Liver (tissue), 9 donors: ENCODE results near the gene OSTC. TPM values are rescaled to one million over a fixed set of nuclear protein-coding genes. Genes with fewer than 3 reads are reported as not detected.

Experiments
- DNase-seq: peaks from one replicate; pipeline ENCODE4 v3.0.0-alpha.2; 2017; ENCODE audit warnings: low spot score
- H3K27ac ChIP-seq, 2 donors: one replicate each; pipeline ENCODE4 v1.7.0; 2013; ENCODE audit warnings: inconsistent platforms in 2 of 2, low read length in 2 of 2, control low read depth in 1 of 2, low read depth in 1 of 2, mild to moderate bottlenecking in 1 of 2
- H3K27me3 ChIP-seq, 4 donors: one replicate each; pipeline versions ENCODE4 v1.6.1 to v1.7.0; 2013; ENCODE audit warnings: low read length in 3 of 4, inconsistent platforms in 1 of 4, mild to moderate bottlenecking in 1 of 4, moderate library complexity in 1 of 4; ENCODE audit not compliant: control insufficient read depth in 4 of 4, insufficient read depth in 4 of 4
- H3K36me3 ChIP-seq, 4 donors: one replicate each; pipeline versions ENCODE4 v1.6.1 to v1.7.0; 2013; ENCODE audit warnings: low read length in 3 of 4, mild to moderate bottlenecking in 3 of 4, low read depth in 1 of 4, moderate library complexity in 1 of 4; ENCODE audit not compliant: control insufficient read depth in 4 of 4, insufficient read depth in 3 of 4
- H3K4me1 ChIP-seq, 4 donors: one replicate each; pipeline versions ENCODE4 v1.6.1 to v1.7.0; 2013; ENCODE audit warnings: low read length in 3 of 4, mild to moderate bottlenecking in 3 of 4, moderate library complexity in 1 of 4; ENCODE audit not compliant: control insufficient read depth in 4 of 4, insufficient read depth in 4 of 4
- H3K4me3 ChIP-seq, 3 donors: one replicate each; pipeline versions ENCODE4 v1.6.1 to v1.7.0; 2013; ENCODE audit warnings: low read length in 3 of 3, control low read depth in 1 of 3, low read depth in 1 of 3, mild to moderate bottlenecking in 1 of 3
- H3K9ac ChIP-seq, 2 donors: one replicate each; pipeline ENCODE4 v1.7.0; 2013; ENCODE audit warnings: low read length in 2 of 2, mild to moderate bottlenecking in 2 of 2, moderate library complexity in 2 of 2, control low read depth in 1 of 2, low read depth in 1 of 2
- H3K9me3 ChIP-seq, 4 donors: one replicate each; pipeline versions ENCODE4 v1.6.1 to v1.7.0; 2013; ENCODE audit warnings: low read length in 3 of 4; ENCODE audit not compliant: control insufficient read depth in 4 of 4
- EGR1 ChIP-seq, 2 donors: IDR thresholded peaks; 2 replicates each; pipeline ENCODE4 v1.6.1; 2016 to 2018; ENCODE audit warnings: antibody characterized with exemption in 2 of 2, low read depth in 2 of 2
- FOXA1 ChIP-seq: IDR thresholded peaks from 2 replicates; pipeline ENCODE4 v1.6.1; 2016; ENCODE audit warnings: antibody characterized with exemption
- FOXA2 ChIP-seq: IDR thresholded peaks from 2 replicates; pipeline ENCODE4 v1.6.1; 2016; ENCODE audit warnings: antibody characterized with exemption
- GABPA ChIP-seq, 2 donors: IDR thresholded peaks in 1 of 2; conservative IDR thresholded peaks in 1 of 2; 2 replicates each; pipeline ENCODE4 v1.6.1; 2016; ENCODE audit warnings: antibody characterized with exemption in 2 of 2, mild to moderate bottlenecking in 1 of 2, moderate library complexity in 1 of 2
- HNF4A ChIP-seq, 2 donors: conservative IDR thresholded peaks; 2 replicates each; pipeline ENCODE4 v1.6.1; 2016; ENCODE audit warnings: antibody characterized with exemption in 2 of 2, mild to moderate bottlenecking in 2 of 2
- HNF4G ChIP-seq: IDR thresholded peaks from 2 replicates; pipeline ENCODE4 v1.6.1; 2016; ENCODE audit warnings: antibody characterized with exemption
- JUND ChIP-seq, 2 donors: IDR thresholded peaks; 2 replicates each; pipeline ENCODE4 v1.6.1; 2016; ENCODE audit warnings: antibody characterized with exemption in 2 of 2
- MAX ChIP-seq: IDR thresholded peaks from 2 replicates; pipeline ENCODE4 v1.6.1; 2016; ENCODE audit warnings: antibody characterized with exemption
- NR2F2 ChIP-seq: IDR thresholded peaks from 2 replicates; pipeline ENCODE4 v1.6.1; 2016; ENCODE audit warnings: antibody characterized with exemption
- RAD21 ChIP-seq, 2 donors: IDR thresholded peaks; 2 replicates each; pipeline ENCODE4 v1.6.1; 2016; ENCODE audit warnings: antibody characterized with exemption in 2 of 2, mild to moderate bottlenecking in 2 of 2
- REST ChIP-seq: IDR thresholded peaks from 2 replicates; pipeline ENCODE4 v1.6.1; 2016; ENCODE audit warnings: antibody characterized with exemption, mild to moderate bottlenecking
- RXRA ChIP-seq, 2 donors: IDR thresholded peaks; 2 replicates each; pipeline ENCODE4 v1.6.1; 2017 to 2018; ENCODE audit warnings: antibody characterized with exemption in 2 of 2, mild to moderate bottlenecking in 1 of 2
- SP1 ChIP-seq: IDR thresholded peaks from 2 replicates; pipeline ENCODE4 v1.6.1; 2018; ENCODE audit warnings: antibody characterized with exemption, mild to moderate bottlenecking
- TAF1 ChIP-seq: conservative IDR thresholded peaks from 2 replicates; pipeline ENCODE4 v1.6.1; 2016; ENCODE audit warnings: antibody characterized with exemption, mild to moderate bottlenecking
- YY1 ChIP-seq: IDR thresholded peaks from 2 replicates; pipeline ENCODE4 v1.6.1; 2016; ENCODE audit warnings: antibody characterized with exemption, mild to moderate bottlenecking
- ZBTB33 ChIP-seq: IDR thresholded peaks from 2 replicates; pipeline ENCODE4 v1.6.1; 2016; ENCODE audit warnings: antibody characterized with exemption
- WGBS: extraction: QIAGEN DNeasy Blood & Tissue Kit; methylation state at CpG from one replicate; pipeline ENCODE4 v1.1.7; 2013; 5-methylcytosine and 5-hydroxymethylcytosine counted together
- polyA plus RNA-seq, 2 donors: library from polyadenylated mRNA; stranded (reverse) in 1 of 2; unstranded in 1 of 2; fragments of 200-250 nt in 1 of 2; fragments of >200 nt in 1 of 2; fragmentation: Nextera tagmentation in 1 of 2; extraction: Ambion mirVana in 1 of 2; gene quantifications; one replicate each; pipeline versions ENCODE4 v1.2.1 to v1.2.3, GENCODE V29; 2013 to 2015
- total RNA-seq, 2 donors: library from RNA; depleted of rRNA; stranded (reverse); fragments of >200 nt; gene quantifications; one replicate each; pipeline ENCODE4 v1.2.3, GENCODE V29; 2014
- TF ChIP-seq, protein P1 (sequence below): fragments of 150-350 bp; IDR thresholded peaks from 2 replicates; pipeline ENCODE4 v1.5.1; 2017; ENCODE audit warnings: improper control_type of control experiment, low read depth, low read length; ENCODE audit not compliant: missing input control
- TF ChIP-seq, protein P2 (sequence below): IDR thresholded peaks from 2 replicates; pipeline ENCODE4 v1.6.1; 2016; ENCODE audit warnings: antibody characterized with exemption
- donor health status: healthy.
- donor health status: healthy.
- donor health status: healthy.
- donor health status: healthy.
- donor health status: healthy.

OSTC gene
- total and polyA plus RNA-seq, 4 donors, result 113 to 148 (median 143) TPM

DNA sequence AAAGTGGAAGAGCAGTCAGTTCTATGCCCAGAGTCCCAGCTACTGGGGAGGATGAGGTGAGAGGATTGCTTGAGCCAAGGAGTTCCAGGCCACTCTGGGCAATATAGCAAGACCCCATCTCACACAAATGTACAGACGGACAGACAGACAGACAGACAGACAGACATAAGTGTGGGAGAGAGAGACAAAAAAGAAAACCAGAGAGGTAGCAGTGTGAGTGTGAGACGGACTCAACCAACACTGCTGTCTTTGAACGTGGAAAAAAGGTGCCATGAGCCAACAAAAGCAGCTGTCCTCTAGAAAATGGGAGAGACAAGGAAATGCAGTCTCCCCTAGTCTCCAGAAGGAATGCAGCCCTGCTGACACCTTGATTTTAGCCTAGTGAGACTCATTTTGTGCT lies 48.2 kb upstream of the OSTC start:
- Histone ChIP-seq H3K9me3 (peaks cover 0 to 2% (median 0%) of the 10 kb centered on the region in 4 donors), H3K27me3 (no peaks in the 10 kb centered on the region), H3K27ac (no peak overlapping the region), H3K9ac (no peak overlapping the region), H3K4me3 (no peak overlapping the region), H3K4me1 (no peaks in the 10 kb centered on the region), H3K36me3 (no peaks in the 10 kb centered on the region)
- TF ChIP-seq, protein P1, sequence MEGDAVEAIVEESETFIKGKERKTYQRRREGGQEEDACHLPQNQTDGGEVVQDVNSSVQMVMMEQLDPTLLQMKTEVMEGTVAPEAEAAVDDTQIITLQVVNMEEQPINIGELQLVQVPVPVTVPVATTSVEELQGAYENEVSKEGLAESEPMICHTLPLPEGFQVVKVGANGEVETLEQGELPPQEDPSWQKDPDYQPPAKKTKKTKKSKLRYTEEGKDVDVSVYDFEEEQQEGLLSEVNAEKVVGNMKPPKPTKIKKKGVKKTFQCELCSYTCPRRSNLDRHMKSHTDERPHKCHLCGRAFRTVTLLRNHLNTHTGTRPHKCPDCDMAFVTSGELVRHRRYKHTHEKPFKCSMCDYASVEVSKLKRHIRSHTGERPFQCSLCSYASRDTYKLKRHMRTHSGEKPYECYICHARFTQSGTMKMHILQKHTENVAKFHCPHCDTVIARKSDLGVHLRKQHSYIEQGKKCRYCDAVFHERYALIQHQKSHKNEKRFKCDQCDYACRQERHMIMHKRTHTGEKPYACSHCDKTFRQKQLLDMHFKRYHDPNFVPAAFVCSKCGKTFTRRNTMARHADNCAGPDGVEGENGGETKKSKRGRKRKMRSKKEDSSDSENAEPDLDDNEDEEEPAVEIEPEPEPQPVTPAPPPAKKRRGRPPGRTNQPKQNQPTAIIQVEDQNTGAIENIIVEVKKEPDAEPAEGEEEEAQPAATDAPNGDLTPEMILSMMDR, result no peak
- no peak for TF ChIP-seq GABPA (IDR thresholded peaks at IDR 0.05 in 1 of 2, conservative IDR thresholded peaks at IDR 0.05 in 1 of 2)
- TF ChIP-seq RXRA (IDR thresholded peaks at IDR 0.05), result no peak
- TF ChIP-seq, protein P2, sequence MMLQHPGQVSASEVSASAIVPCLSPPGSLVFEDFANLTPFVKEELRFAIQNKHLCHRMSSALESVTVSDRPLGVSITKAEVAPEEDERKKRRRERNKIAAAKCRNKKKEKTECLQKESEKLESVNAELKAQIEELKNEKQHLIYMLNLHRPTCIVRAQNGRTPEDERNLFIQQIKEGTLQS, result no peak
- no peak for TF ChIP-seq HNF4A (conservative IDR thresholded peaks at IDR 0.05)
- no peak for TF ChIP-seq SP1
- TF ChIP-seq MAX, result no peak
- no peak for TF ChIP-seq EGR1 (IDR thresholded peaks at IDR 0.05; ENCODE audit: low read depth in 2 of 2)
- TF ChIP-seq FOXA1, result no peak
- no peak for TF ChIP-seq YY1
- TF ChIP-seq NR2F2, result no peak
- no peak for TF ChIP-seq RAD21 (IDR thresholded peaks at IDR 0.05)
- no peak for TF ChIP-seq REST
- TF ChIP-seq FOXA2, result no peak
- no peak for TF ChIP-seq TAF1
- TF ChIP-seq ZBTB33, result no peak
- TF ChIP-seq HNF4G, result no peak
- no peak for TF ChIP-seq JUND (IDR thresholded peaks at IDR 0.05)
- DNase-seq, result no peak
- 92% methylated on average over 3 of the region's 3 CpGs for WGBS
